Right forelimb (tissue), 1 donor: ENCODE results near the gene HSD11B1.

Source experiments
- DNase-seq: peaks from one replicate; pipeline ENCODE4 v3.0.0-alpha.2; 2018

HSD11B1 gene

GRCh38 chr1:209704584-209704983 is at the start of gene HSD11B1:
TSS of gene HSD11B1 (plus strand) at chr1:209704846. CDS start at chr1:209704943, 97 bp downstream.
- no peak for DNase-seq

DNA sequence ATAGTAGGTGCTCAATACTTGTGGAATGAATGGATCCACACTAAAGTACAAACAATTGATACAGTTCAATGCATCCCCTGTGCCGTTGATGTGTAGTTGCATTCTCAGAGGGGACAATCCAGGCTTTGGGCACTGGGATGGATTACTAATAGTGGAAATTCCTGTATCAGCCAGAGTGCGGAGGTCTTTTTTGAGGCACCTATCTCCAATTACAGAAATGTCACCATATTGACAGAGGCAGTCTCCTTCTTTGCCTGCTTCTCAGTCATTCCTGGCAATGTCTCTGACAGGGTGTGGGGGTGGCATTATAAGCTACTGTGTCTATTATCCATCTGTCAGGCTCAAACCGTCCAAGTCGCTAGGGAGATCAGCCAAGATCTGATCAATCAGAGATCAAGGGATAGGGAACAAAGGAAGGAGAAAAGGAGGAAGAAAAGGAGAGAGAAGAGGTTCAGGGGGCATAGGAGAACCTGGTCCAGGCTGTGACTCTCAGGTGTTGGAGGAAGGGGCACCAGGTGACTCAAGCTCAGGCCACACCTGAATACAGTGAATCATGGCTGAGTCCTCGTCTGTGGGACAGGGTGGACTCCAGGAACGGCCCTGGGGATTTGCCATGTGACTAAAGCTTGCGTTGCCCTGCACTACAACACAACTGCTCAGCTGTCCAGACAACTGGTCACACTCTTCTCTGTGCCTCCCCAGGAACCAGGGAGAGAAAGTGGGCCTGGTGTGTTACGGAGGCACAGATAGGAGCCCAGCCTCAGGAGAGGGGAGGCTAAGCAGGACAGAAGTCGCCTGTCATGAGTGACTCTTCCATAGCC is 49.0 kb upstream of the HSD11B1 start:
- no peak for DNase-seq

DNA sequence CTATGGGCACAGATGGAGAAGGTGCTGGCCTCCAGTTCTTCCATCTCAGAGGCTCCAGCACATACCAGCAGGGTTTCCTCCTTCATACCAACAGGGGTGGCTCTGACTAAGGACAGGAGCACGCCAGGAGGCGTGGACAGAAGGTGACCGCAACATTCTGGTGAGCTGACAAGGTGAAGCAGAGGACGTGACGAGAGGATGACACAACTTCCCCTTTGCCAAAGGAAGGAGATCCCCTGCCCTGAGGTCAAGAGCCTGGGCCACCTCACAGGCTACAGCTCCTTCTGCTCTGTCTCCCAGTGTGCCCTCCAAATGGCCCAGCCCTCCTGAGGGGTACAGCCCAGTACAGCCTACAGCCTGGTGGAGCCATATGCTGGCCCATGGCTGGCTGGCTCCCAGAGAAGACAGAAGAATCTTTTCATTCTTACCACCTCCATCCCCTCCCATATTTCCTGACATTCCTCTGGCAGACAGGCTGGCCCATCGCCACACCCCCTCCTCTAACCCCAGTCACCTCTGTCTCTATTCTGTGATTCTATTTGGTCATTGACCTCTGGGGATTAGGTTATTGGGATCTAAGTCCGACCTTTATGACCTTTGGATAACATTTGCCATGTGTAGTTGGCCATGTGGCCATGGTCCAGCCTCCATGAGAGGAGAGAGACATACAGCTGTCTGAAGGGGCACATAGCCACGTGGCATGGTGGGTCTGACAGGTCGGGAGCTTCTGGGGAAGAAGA is 47.3 kb upstream of the HSD11B1 start:
- DNase-seq, result no peak

GRCh38 chr1:209657918-209658317 is 46.7 kb upstream of the HSD11B1 start:
- DNase-seq, result no peak

DNA sequence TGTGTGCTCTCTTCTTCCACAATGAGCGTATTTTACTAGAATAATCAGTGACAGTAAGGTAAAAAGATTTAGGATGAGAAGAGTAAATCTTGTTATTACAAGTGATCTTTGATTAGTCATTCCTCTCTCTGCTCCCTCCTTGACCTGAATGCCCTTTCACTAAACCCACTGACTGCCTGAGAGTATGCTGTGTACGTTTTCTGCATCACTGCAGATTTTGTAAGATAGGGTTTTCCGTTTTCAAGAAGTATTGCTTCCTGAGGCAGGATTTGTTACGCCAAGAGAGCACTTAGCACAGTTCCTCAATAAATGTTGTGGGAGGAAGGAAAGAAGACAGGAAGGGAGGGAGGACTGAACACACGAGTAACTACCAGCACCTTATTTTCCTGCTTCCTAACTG is 44.7 kb upstream of the HSD11B1 start:
- DNase-seq, result no peak

DNA sequence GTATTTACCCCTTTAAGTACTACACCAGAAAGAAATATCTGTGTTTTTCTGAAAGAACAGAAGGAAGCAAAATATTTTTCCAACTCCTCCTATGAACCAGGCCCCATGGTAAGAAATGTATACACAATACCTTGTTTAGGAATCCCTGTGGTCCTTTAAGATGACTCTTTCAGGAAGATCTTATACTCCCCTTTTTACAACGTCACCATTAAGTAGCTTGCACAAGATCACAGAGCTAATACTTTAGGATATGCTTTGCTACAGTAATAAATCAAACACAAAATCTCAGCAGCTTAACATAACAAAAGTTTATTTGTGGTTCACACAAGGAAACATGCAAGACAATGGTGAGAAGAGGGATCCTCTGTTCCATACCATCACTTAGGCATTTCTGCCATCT is 43.6 kb upstream of the HSD11B1 start:
- DNase-seq, result no peak

DNA sequence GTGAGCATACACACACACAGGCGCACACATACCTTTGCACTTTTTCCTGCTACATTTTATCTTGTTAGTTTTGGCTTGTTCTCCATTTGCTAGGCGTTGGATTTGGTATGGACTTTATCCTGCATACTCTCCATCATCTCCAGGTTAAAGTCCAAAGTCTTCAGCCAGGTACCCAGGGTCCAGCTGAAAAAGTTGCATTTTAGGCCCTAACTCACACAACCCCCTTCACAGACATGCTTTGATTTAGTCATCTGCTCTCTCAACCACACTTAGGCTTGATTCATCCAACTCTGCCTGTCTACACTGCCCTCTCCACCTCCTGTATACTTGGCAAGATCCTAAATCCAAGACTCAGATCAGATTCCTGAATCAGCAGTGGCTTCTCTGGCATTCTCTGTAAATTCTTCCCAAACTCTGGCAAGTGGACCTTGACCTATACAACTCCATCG is 41.7 kb upstream of the HSD11B1 start:
- DNase-seq, result no peak

GRCh38 chr1:209667103-209667502 is 37.5 kb upstream of the HSD11B1 start:
- DNase-seq, result no peak

- DNase-seq, result no peak
Measured at GRCh38 chr1:209667708-209668107, 36.9 kb upstream of the HSD11B1 start.

- DNase-seq, result no peak
Measured at GRCh38 chr1:209670441-209671082, 34.1 kb upstream of the HSD11B1 start.

DNA sequence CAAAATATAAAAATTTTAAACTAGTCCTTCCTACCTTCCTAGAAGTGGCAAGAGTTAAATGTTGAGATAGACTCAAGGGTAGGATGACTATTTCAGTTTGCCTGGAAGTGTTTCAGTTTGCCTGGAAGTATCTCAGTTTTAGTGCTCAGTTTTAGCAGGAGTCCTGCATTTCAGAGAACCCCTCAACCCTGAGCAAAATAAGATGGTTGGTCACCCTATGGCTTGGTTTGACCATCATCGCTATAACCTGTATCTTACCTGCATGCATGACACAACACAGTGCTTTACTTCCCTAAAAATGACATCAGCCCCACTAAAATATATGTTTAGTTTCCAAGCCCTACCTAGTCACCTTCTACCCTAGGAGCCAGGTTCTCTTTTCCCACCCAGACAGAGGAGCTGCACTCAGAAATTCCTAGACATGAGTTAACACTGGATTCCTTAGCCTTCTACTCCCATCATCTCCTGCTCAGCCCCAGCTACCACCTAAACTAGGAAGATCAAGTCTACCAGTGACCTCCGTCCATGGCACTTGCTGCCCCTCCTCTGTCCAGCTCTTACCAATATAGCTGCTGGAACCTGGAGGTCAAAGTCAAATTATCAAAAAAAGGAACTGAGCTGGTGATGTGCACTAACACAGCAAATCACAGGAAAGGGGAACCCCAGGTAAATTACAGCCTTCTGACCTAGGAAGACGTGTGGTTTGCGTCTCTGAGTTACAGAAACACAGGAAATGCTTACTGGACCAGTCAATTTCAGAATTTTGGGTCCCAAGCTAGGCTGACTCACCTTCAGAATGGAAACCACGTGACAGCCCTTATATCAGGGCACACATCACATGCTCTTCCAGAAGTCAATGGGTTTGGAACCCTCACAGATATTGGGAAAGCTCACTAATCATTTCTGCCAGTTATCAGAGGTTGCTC is 31.7 kb upstream of the HSD11B1 start:
- DNase-seq, result no peak

- no peak for DNase-seq
Measured at GRCh38 chr1:209673631-209674417, 30.8 kb upstream of the HSD11B1 start.

DNA sequence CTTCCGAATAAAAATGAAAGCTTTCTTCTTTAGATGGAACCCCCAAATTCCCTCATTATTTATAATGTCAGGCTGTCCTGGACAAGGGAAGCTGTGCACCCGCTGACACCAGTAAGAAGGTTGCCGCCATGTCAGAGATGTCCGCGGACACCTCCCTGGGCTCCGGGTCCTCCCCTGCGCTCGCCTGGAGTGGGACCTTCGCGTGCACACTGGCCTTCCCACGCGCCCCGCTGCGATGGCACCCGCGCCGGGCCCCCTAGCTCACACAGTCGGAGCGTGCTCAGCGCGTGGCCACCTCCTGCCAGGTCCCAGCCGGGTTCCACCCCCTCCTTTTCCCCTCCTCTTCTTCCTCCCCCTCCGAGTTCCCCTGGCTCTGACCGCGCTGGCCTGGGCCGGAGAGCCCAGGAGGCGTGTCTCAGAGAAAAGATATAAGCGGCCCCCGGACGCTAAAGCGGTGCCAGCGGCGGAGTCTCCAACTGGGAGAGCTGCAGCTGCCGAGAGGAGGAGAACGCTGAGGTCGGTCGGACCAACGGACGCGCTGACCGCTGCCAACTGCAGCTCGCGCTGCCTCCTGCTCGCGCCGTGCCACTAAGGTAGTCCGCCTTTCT is 29.6 kb upstream of the HSD11B1 start, which contains the start of gene G0S2:
Gene G0S2, plus strand, starts transcription at position 456 of the 608 bp plus-strand sequence. CDS start 273 bp downstream, outside the sequence.
- peak; percentile 78 for DNase-seq

- DNase-seq, result no peak
Measured at GRCh38 chr1:209675565-209676154, 29.0 kb upstream of the HSD11B1 start.

GRCh38 chr1:209678981-209679539 is 25.6 kb upstream of the HSD11B1 start:
- DNase-seq, result no peak

GRCh38 chr1:209685821-209686220 is 18.8 kb upstream of the HSD11B1 start:
- no peak for DNase-seq

DNA sequence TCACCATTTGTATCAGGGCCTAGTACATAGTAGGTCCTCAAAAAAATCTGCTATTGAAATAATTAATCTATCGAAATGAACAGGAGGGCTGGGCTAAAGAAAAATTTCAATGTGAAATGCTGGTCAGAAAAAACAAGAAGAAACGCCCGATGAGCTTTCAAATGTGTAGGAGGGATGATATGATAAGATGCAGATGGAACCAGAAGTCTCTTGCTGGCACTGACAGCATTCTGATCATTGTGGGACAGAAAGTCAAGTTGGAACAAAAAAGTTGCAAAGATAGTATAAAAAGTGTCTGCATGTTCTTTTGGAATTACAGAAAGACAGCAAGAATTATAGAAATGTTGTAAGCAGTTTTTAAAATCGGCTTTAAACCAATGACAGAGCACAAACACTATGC is 18.3 kb upstream of the HSD11B1 start:
- no peak for DNase-seq

DNA sequence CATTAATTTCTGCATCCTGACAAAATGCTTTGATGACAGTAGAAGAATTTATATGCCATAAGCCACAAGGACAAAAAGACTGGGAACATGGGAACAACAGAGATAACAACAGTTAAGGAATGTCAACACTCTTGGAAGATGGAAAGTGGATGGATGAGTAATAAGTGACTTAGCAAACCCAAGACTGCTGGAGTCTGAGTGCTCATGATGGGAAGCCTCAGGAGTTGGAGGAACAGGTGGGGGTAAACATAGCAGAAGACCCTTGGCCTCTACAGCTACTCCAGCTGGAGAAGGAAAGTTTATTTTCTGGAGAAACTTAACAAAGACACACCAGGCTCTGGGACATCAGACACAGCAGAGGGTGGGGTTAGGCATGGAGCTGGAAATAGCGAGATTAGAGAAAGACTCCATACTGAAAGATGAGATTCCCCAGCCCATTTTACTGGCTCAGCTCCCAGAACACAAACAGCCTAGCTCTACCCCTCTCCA is 15.9 kb upstream of the HSD11B1 start:
- no peak for DNase-seq

DNA sequence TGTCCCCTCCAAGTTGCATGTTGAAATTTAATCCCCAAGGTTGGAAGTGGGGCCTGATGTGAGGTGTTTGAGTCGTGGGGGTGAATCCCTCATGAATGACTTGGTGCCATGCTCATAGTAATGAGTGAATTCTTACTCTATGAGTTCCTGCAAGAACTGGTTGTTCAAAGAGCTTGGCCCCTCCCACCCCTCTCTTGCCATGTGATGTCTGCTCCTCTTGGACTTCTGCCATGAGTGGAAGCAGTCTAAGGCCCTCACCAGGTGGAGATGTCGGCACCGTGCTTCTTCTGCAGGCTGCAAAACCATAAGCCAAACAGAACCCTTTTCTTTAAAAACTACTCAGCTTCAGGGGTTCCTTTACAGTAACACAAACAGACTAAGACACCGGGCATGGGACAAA is 15.2 kb upstream of the HSD11B1 start:
- no peak for DNase-seq

DNA sequence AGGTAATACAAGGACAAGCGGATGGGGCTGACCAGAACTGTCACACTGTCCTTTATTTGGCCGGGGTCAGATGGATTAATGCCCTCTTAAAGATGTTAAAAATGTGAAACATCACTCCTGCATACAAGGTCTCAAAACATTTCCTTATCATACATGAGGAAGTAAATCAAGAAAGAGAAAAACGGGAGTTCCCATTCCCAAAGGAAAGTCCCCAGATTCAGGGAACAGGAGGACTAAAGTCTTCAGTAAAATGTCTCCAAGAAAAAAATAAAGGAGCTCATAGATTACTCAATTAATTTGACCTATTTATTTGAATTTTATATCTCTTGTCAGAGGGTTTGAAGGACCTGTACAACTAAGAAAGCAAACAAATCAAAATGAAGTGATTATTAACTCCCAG is 13.4 kb upstream of the HSD11B1 start:
- DNase-seq, result no peak
